ENCODE data around the gene PRKG1. TPM values are rescaled to one million over a fixed set of nuclear protein-coding genes. Genes with fewer than 3 reads are reported as not detected.

The PRKG1 gene
- total RNA-seq, 1 experiment from 2014 or later = 16.5 TPM

DNA sequence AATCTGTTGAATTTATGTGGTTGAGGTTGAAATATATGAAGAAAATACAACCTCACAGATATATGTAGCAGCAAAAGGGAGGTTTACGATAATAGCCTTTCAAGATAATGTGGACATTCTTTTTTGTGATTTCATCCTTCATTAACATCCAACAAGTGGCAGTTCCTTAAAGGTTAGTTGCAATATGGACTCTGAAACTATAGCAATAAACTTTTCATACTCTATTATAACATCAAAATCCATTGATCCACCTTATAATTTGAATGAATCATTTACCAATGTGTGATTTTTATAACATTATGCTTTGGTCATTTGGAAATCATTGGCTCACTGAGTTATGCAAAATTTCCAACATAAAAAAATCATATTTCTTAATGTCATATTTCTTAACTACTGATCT, 825.9 kb downstream of the PRKG1 start:
- TF ChIP-seq SMAD4 (CRISPR knock-in tag; IDR thresholded peaks at IDR 0.05) = no peak
- TF ChIP-seq CREB1 (CRISPR knock-in tag; IDR thresholded peaks at IDR 0.05) = no peak
- TF ChIP-seq, protein P1, sequence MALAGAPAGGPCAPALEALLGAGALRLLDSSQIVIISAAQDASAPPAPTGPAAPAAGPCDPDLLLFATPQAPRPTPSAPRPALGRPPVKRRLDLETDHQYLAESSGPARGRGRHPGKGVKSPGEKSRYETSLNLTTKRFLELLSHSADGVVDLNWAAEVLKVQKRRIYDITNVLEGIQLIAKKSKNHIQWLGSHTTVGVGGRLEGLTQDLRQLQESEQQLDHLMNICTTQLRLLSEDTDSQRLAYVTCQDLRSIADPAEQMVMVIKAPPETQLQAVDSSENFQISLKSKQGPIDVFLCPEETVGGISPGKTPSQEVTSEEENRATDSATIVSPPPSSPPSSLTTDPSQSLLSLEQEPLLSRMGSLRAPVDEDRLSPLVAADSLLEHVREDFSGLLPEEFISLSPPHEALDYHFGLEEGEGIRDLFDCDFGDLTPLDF (CRISPR knock-in tag; IDR thresholded peaks at IDR 0.05) = no peak
- TF ChIP-seq, protein P2, sequence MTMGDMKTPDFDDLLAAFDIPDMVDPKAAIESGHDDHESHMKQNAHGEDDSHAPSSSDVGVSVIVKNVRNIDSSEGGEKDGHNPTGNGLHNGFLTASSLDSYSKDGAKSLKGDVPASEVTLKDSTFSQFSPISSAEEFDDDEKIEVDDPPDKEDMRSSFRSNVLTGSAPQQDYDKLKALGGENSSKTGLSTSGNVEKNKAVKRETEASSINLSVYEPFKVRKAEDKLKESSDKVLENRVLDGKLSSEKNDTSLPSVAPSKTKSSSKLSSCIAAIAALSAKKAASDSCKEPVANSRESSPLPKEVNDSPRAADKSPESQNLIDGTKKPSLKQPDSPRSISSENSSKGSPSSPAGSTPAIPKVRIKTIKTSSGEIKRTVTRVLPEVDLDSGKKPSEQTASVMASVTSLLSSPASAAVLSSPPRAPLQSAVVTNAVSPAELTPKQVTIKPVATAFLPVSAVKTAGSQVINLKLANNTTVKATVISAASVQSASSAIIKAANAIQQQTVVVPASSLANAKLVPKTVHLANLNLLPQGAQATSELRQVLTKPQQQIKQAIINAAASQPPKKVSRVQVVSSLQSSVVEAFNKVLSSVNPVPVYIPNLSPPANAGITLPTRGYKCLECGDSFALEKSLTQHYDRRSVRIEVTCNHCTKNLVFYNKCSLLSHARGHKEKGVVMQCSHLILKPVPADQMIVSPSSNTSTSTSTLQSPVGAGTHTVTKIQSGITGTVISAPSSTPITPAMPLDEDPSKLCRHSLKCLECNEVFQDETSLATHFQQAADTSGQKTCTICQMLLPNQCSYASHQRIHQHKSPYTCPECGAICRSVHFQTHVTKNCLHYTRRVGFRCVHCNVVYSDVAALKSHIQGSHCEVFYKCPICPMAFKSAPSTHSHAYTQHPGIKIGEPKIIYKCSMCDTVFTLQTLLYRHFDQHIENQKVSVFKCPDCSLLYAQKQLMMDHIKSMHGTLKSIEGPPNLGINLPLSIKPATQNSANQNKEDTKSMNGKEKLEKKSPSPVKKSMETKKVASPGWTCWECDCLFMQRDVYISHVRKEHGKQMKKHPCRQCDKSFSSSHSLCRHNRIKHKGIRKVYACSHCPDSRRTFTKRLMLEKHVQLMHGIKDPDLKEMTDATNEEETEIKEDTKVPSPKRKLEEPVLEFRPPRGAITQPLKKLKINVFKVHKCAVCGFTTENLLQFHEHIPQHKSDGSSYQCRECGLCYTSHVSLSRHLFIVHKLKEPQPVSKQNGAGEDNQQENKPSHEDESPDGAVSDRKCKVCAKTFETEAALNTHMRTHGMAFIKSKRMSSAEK (CRISPR knock-in tag; IDR thresholded peaks at IDR 0.05; ENCODE audit: borderline replicate concordance) = no peak
- TF ChIP-seq SP1 (CRISPR knock-in tag; conservative IDR thresholded peaks at IDR 0.05) = no peak
- TF ChIP-seq, protein P3, sequence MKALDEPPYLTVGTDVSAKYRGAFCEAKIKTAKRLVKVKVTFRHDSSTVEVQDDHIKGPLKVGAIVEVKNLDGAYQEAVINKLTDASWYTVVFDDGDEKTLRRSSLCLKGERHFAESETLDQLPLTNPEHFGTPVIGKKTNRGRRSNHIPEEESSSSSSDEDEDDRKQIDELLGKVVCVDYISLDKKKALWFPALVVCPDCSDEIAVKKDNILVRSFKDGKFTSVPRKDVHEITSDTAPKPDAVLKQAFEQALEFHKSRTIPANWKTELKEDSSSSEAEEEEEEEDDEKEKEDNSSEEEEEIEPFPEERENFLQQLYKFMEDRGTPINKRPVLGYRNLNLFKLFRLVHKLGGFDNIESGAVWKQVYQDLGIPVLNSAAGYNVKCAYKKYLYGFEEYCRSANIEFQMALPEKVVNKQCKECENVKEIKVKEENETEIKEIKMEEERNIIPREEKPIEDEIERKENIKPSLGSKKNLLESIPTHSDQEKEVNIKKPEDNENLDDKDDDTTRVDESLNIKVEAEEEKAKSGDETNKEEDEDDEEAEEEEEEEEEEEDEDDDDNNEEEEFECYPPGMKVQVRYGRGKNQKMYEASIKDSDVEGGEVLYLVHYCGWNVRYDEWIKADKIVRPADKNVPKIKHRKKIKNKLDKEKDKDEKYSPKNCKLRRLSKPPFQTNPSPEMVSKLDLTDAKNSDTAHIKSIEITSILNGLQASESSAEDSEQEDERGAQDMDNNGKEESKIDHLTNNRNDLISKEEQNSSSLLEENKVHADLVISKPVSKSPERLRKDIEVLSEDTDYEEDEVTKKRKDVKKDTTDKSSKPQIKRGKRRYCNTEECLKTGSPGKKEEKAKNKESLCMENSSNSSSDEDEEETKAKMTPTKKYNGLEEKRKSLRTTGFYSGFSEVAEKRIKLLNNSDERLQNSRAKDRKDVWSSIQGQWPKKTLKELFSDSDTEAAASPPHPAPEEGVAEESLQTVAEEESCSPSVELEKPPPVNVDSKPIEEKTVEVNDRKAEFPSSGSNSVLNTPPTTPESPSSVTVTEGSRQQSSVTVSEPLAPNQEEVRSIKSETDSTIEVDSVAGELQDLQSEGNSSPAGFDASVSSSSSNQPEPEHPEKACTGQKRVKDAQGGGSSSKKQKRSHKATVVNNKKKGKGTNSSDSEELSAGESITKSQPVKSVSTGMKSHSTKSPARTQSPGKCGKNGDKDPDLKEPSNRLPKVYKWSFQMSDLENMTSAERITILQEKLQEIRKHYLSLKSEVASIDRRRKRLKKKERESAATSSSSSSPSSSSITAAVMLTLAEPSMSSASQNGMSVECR (CRISPR knock-in tag; IDR thresholded peaks at IDR 0.05; ENCODE audit: borderline replicate concordance) = no peak
- no peak for TF ChIP-seq JUN (CRISPR knock-in tag; IDR thresholded peaks at IDR 0.05)
- TF ChIP-seq ZNF219 (CRISPR knock-in tag; IDR thresholded peaks at IDR 0.05; ENCODE audit: borderline replicate concordance) = no peak
- TF ChIP-seq SOX15 (CRISPR knock-in tag; IDR thresholded peaks at IDR 0.05) = no peak
- no peak for TF ChIP-seq NFYB (CRISPR knock-in tag; conservative IDR thresholded peaks at IDR 0.05; ENCODE audit: low read depth)
- TF ChIP-seq ZNF416 (CRISPR knock-in tag; IDR thresholded peaks at IDR 0.05) = no peak
- TF ChIP-seq GABPB1 (CRISPR knock-in tag; IDR thresholded peaks at IDR 0.05) = no peak
- TF ChIP-seq TP53 (CRISPR knock-in tag; IDR thresholded peaks at IDR 0.05) = no peak
- TF ChIP-seq, protein P4, sequence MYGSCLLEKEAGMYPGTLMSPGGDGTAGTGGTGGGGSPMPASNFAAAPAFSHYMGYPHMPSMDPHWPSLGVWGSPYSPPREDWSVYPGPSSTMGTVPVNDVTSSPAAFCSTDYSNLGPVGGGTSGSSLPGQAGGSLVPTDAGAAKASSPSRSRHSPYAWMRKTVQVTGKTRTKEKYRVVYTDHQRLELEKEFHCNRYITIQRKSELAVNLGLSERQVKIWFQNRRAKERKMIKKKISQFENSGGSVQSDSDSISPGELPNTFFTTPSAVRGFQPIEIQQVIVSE (CRISPR knock-in tag; IDR thresholded peaks at IDR 0.05; ENCODE audit: borderline replicate concordance) = no peak
- TF ChIP-seq MXD4 (CRISPR knock-in tag; IDR thresholded peaks at IDR 0.05; ENCODE audit: borderline replicate concordance) = no peak
- TF ChIP-seq ELF4 (CRISPR knock-in tag; IDR thresholded peaks at IDR 0.05; ENCODE audit: low read depth) = no peak
- TF ChIP-seq ZNF396 (CRISPR knock-in tag; IDR thresholded peaks at IDR 0.05; ENCODE audit: borderline replicate concordance) = no peak
- TF ChIP-seq, protein P5, sequence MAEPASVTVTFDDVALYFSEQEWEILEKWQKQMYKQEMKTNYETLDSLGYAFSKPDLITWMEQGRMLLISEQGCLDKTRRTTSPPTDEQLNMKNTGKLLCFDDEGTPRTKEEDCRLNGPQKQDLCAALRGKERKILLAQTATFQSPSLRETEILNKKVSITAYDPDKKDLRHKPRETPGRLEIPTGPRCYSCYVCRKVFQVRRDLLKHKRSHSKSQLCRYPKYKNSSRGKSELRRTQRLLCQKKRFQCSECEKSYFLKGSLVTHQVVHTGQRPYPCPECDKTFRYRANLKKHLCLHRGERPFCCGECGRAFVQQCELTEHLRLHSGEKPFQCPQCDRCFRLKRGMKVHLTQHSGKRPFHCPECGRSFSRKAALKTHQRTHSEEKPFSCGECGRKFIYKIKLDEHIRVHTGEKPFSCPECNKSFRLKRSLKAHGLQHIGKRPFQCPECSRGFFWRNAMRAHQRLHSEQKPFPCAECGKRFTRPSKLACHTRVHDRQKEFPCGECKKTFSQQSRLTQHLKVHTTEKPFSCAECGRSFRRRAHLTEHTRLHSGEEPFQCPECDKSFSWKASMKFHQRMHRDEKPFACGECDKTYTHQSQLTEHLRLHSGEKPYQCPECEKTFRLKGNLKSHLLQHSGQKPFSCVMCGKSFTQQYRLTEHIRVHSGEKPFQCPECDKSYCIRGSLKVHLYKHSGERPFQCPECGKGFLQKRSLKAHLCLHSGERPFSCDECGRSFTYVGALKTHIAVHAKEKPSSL (CRISPR knock-in tag; conservative IDR thresholded peaks at IDR 0.05) = no peak
- TF ChIP-seq CREM (CRISPR knock-in tag; IDR thresholded peaks at IDR 0.05) = no peak
- TF ChIP-seq NFE2L1 (CRISPR knock-in tag; IDR thresholded peaks at IDR 0.05) = no peak
- ATAC-seq (no peak), DNase-seq (ENCODE audit: low spot score) (no peak)
- H3K9me3 Mint-ChIP-seq = no peaks in the 10 kb centered on the region
- no peaks in the 10 kb centered on the region for H3K27me3 Mint-ChIP-seq (ENCODE audit: low read depth)
- ChIA-PET POLR2A (no interaction called here), CTCF (no interaction called here)
- H3K4me1 Mint-ChIP-seq = no peaks in the 10 kb centered on the region
- H3K4me3 Mint-ChIP-seq = no peak overlapping the region
- no peak overlapping the region for H3K27ac Mint-ChIP-seq
- no peaks in the 10 kb centered on the region for H3K36me3 Mint-ChIP-seq

All from WTC11 (cell line).